Osteoblast (primary cell): ENCODE data around the gene CAMK1G. TPM values are rescaled to one million over a fixed set of nuclear protein-coding genes. Genes with fewer than 3 reads are reported as not detected.

Source experiments
- DNase-seq: peaks from one replicate; pipeline ENCODE4 v3.0.0; 2011; ENCODE audit warnings: low spot score, mixed read lengths; ENCODE audit not compliant: insufficient read length; ENCODE audit errors: missing footprints
- H2AFZ ChIP-seq: 2 replicates; pipeline ENCODE4 v1.6.0; 2011; ENCODE audit warnings: mild to moderate bottlenecking, low read length
- H3K27ac ChIP-seq: 2 replicates; pipeline ENCODE4 v1.5.1; 2011; ENCODE audit warnings: mild to moderate bottlenecking, low read depth, low read length, moderate library complexity
- H3K27me3 ChIP-seq: 2 replicates; pipeline ENCODE4 v1.6.0; 2012; ENCODE audit warnings: mild to moderate bottlenecking, control low read depth, inconsistent platforms, low read length, moderate library complexity; ENCODE audit not compliant: insufficient read depth
- H3K36me3 ChIP-seq: 2 replicates; pipeline ENCODE4 v1.5.1; 2011; ENCODE audit warnings: mild to moderate bottlenecking, low read length, control low read depth, moderate library complexity; ENCODE audit not compliant: insufficient read depth
- H3K4me1 ChIP-seq: 2 replicates; pipeline ENCODE4 v1.5.1; 2011; ENCODE audit warnings: mild to moderate bottlenecking, low read length, control low read depth, moderate library complexity; ENCODE audit not compliant: insufficient read depth
- H3K4me2 ChIP-seq: 2 replicates; pipeline ENCODE4 v1.6.0; 2011; ENCODE audit warnings: mild to moderate bottlenecking, low read length; ENCODE audit not compliant: insufficient read depth
- H3K4me3 ChIP-seq: fragments of 200-600 bp; sonication (generic); 3 replicates; pipeline ENCODE4 v1.5.1; 2012; ENCODE audit warnings: mild to moderate bottlenecking, low read length, inconsistent platforms; ENCODE audit not compliant: insufficient read depth
- H3K79me2 ChIP-seq: 2 replicates; pipeline ENCODE4 v1.6.0; 2012; ENCODE audit warnings: mild to moderate bottlenecking, low read length, control low read depth, inconsistent platforms; ENCODE audit not compliant: insufficient read depth
- H3K9me3 ChIP-seq: 2 replicates; pipeline ENCODE4 v1.5.1; 2011; ENCODE audit warnings: low read depth, low read length, control low read depth
- H4K20me1 ChIP-seq: 2 replicates; pipeline ENCODE4 v1.6.0; 2012; ENCODE audit warnings: mild to moderate bottlenecking, low read length, control low read depth; ENCODE audit not compliant: insufficient read depth
- total RNA-seq: library from RNA; depleted of rRNA; stranded (reverse); fragments of >200 nt; gene quantifications from 2 replicates; pipeline ENCODE4 v1.2.3, GENCODE V29; 2012
- TF ChIP-seq, protein P1 (sequence below): IDR thresholded peaks from 2 replicates; pipeline ENCODE4 v1.5.1; 2011; ENCODE audit warnings: mild to moderate bottlenecking, low read depth, low read length, moderate library complexity; ENCODE audit errors: extremely low read depth

The CAMK1G gene
- total RNA-seq, 1 donor, result 0.72 TPM

DNA sequence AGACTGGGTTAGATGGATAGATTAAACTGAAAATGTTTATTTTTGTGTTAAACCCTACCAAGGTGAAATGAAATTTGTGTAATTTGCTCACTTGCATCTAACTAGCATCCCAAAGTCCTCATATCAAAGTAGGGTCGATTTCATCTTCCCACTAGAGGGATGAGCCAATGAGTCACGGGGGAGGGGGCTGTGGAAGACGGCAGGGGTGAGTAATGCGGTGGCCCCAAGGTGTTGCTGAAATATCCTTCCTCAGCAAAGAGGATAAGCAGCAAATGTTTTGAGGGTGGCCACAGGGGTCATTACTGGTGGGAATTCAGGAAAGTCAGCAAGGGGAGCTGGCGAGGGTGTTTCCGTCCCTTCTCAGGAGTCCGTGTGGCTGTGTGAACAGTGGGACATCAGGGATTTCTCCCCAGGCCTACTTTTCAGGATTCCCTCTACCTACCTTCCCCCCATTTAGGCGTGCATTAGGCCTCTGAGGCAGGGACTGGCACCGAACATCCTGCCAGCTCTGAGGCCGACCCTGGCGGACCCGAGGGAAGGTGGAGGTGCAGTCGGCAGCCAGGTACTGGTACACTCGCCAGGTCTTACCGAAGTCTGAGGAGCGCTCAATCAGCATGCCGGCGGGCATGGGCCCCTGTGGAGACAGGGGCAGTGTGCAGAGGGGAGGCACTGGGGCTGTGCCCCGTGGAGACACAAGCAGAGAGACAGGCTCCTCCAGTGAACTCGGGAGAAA lies 50.7 kb downstream of the CAMK1G start:
- no peaks in the 10 kb centered on the region for H3K79me2 ChIP-seq
- no peak overlapping the region for H2AFZ ChIP-seq
- no peaks in the 10 kb centered on the region for H3K9me3 ChIP-seq
- no peaks in the 10 kb centered on the region for H4K20me1 ChIP-seq
- TF ChIP-seq, protein P1, sequence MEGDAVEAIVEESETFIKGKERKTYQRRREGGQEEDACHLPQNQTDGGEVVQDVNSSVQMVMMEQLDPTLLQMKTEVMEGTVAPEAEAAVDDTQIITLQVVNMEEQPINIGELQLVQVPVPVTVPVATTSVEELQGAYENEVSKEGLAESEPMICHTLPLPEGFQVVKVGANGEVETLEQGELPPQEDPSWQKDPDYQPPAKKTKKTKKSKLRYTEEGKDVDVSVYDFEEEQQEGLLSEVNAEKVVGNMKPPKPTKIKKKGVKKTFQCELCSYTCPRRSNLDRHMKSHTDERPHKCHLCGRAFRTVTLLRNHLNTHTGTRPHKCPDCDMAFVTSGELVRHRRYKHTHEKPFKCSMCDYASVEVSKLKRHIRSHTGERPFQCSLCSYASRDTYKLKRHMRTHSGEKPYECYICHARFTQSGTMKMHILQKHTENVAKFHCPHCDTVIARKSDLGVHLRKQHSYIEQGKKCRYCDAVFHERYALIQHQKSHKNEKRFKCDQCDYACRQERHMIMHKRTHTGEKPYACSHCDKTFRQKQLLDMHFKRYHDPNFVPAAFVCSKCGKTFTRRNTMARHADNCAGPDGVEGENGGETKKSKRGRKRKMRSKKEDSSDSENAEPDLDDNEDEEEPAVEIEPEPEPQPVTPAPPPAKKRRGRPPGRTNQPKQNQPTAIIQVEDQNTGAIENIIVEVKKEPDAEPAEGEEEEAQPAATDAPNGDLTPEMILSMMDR, result no peak
- H3K4me3 ChIP-seq, result no peak overlapping the region
- no peak overlapping the region for H3K4me2 ChIP-seq
- H3K36me3 ChIP-seq, result no peaks in the 10 kb centered on the region
- DNase-seq, result no peak
- H3K4me1 ChIP-seq, result peaks cover 12% of the 10 kb centered on the region
- no peak overlapping the region for H3K27ac ChIP-seq
- H3K27me3 ChIP-seq, result no peaks in the 10 kb centered on the region

DNA sequence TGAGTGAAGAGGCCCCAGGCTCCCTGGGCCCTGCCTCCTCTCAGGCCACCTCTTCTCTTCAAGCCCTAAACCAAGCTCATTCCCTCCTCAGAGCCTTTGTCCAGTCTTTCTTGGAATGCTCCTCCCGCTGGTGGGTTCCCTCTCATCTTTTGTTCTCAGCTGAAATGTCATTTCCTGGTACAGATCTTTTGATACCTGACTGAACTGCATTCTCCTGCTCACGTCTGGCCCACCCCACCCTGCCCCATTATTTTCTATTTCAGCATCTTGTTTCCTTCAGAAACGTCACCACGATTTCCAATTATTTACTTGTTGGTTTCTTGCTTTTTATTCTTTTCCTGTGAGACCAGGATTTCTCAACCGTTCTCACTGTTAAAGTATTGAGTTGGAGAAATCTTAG lies 52.3 kb downstream of the CAMK1G start:
- Histone ChIP-seq H3K79me2 (no peaks in the 10 kb centered on the region), H3K4me3 (no peak overlapping the region)
- no peak for DNase-seq

DNA sequence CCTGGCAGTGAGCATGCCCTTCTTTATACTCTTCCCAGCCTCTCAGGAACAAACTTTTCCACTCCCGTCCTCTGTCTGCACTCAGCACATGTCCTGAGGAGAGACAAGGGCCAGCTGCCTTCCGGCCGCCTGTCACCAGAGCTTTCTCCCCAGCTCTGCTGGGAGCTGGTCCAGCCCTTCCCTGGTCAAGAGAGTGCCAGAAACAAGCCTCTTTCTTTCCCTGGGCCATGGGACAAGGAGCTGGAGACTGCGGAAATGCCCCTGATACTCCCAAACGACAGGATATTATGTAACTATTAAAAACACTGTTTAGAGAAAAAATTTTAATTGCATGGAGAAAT lies 58.3 kb downstream of the CAMK1G start:
- Histone ChIP-seq H3K4me1 (peaks cover 16% of the 10 kb centered on the region), H3K36me3 (no peaks in the 10 kb centered on the region), H3K4me3 (no peak overlapping the region), H3K4me2 (no peak overlapping the region), H2AFZ (peak overlapping the region; percentile 75), H3K27me3 (no peaks in the 10 kb centered on the region), H4K20me1 (no peaks in the 10 kb centered on the region), H3K9me3 (no peaks in the 10 kb centered on the region), H3K27ac (no peak overlapping the region), H3K79me2 (no peaks in the 10 kb centered on the region)
- no peak for DNase-seq
- TF ChIP-seq, protein P1, result no peak

More for the DNA sequence above, 52.3 kb downstream of the CAMK1G start:
- H4K20me1 ChIP-seq, result no peaks in the 10 kb centered on the region
- H3K27ac ChIP-seq, result no peak overlapping the region
- no peaks in the 10 kb centered on the region for H3K9me3 ChIP-seq
- H3K36me3 ChIP-seq, result no peaks in the 10 kb centered on the region
- H3K4me2 ChIP-seq, result no peak overlapping the region
- H3K4me1 ChIP-seq, result peaks cover 12% of the 10 kb centered on the region
- H3K27me3 ChIP-seq, result no peaks in the 10 kb centered on the region
- no peak overlapping the region for H2AFZ ChIP-seq
- TF ChIP-seq, protein P1, result no peak

DNA sequence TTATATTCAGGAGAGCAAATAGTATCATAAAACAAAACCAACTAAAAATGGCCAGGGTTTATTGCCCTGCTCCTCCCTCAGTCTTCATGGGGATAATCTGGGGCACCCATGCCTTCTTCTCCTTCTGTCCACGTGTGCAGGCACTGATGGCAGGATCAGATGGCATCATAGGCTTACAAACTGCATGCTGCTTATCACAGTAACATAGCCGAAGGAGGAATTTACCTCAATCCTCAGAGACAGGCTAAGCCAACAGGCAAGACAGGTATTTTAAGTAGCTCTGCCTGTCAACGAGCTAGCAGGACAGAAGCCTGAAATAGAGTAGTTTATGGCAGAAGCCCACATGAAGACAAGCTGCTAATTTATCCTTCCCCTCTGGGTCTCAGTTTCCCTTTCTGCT lies 59.3 kb downstream of the CAMK1G start:
- Histone ChIP-seq H2AFZ (no peak overlapping the region), H3K36me3 (no peaks in the 10 kb centered on the region), H3K4me1 (peaks cover 26% of the 10 kb centered on the region), H4K20me1 (no peaks in the 10 kb centered on the region), H3K9me3 (no peaks in the 10 kb centered on the region), H3K4me3 (no peak overlapping the region), H3K79me2 (no peaks in the 10 kb centered on the region), H3K27ac (no peak overlapping the region), H3K4me2 (no peak overlapping the region), H3K27me3 (no peaks in the 10 kb centered on the region)
- TF ChIP-seq, protein P1, result no peak
- DNase-seq, result no peak
